K562 (cell line): ENCODE measurements around the gene HEATR9. TPM values are rescaled to one million over a fixed set of nuclear protein-coding genes. Genes with fewer than 3 reads are reported as not detected.

Experiments
- BRD9 ChIP-seq: fragments of 450-650 bp; IDR thresholded peaks from 2 replicates; pipeline ENCODE4 v1.6.1; 2018; ENCODE audit warnings: low read depth; ENCODE audit not compliant: partially characterized antibody
- HNRNPK ChIP-seq: fragments of 200-400 bp; formaldehyde crosslinking; IDR thresholded peaks from one replicate; pipeline ENCODE4 v1.6.1; 2018; ENCODE audit warnings: mild to moderate bottlenecking, low read depth, low read length; ENCODE audit not compliant: poor library complexity, severe bottlenecking
- KLF16 ChIP-seq: IDR thresholded peaks from 2 replicates; pipeline ENCODE4 v1.6.1; 2016; ENCODE audit warnings: antibody characterized with exemption
- MAFG ChIP-seq: fragments of 450-650 bp; conservative IDR thresholded peaks from 2 replicates; pipeline ENCODE4 v1.6.1; 2016; ENCODE audit warnings: missing genetic modification characterization, missing compliant biosample characterization
- SAP30 ChIP-seq: fragments of 200-600 bp; sonication (generic); IDR thresholded peaks from 2 replicates; pipeline ENCODE4 v1.6.1; 2012; ENCODE audit warnings: borderline replicate concordance, low read depth, mild to moderate bottlenecking, moderate library complexity, low read length, control low read depth, inconsistent platforms; ENCODE audit not compliant: insufficient read depth, poor library complexity, severe bottlenecking
- THRA ChIP-seq: fragments of 450-650 bp; IDR thresholded peaks from 2 replicates; pipeline ENCODE4 v1.6.1; 2017; ENCODE audit warnings: mild to moderate bottlenecking, moderate library complexity
- YBX1 ChIP-seq: fragments of 450-650 bp; IDR thresholded peaks from 2 replicates; pipeline ENCODE4 v1.7.1; 2016; ENCODE audit warnings: mild to moderate bottlenecking
- ZNF134 ChIP-seq: fragments of 250-450 bp; sonication (Bioruptor Pico); conservative IDR thresholded peaks from 2 replicates; pipeline ENCODE4 v1.4.0; 2020
- ZNF280B ChIP-seq: fragments of 250-450 bp; sonication (Bioruptor Pico); IDR thresholded peaks from 2 replicates; pipeline ENCODE4 v1.5.1; 2021; ENCODE audit warnings: mild to moderate bottlenecking
- polyA plus RNA-seq, 8 experiments: library from polyadenylated mRNA; depleted of rRNA in 4 of 8; stranded (reverse) in 5 of 8; unstranded in 3 of 8; fragments of >200 nt; fragmentation: Nextera tagmentation in 2 of 8; fragmentation: Illumina TruSeq in 1 of 8; extraction: Ambion mirVana in 2 of 8; extraction: Trizol in 1 of 8; gene quantifications; 2 replicates each; pipeline versions ENCODE4 v1.2.1 to v1.2.3, GENCODE V29; 2011 to 2014; ENCODE audit warnings: inconsistent platforms in 1 of 8, missing spikeins in 1 of 8
- total RNA-seq, 7 experiments: library from RNA; depleted of rRNA in 6 of 7; stranded (reverse); fragments of >200 nt in 6 of 7; fragmentation: Illumina TruSeq in 2 of 7; extraction: Trizol in 2 of 7; gene quantifications; 2 replicates each; pipeline versions ENCODE4 v1.2.1 to v1.2.3, GENCODE V29; 2011 to 2021; ENCODE audit warnings: low replicate concordance in 1 of 7
- TF ChIP-seq, protein P1 (sequence below): IDR thresholded peaks from 3 replicates; pipeline ENCODE4 v1.6.1; 2011; ENCODE audit warnings: borderline replicate concordance, mild to moderate bottlenecking; ENCODE audit not compliant: insufficient read length, insufficient read depth
- TF ChIP-seq, protein P2 (sequence below): fragments of 250-450 bp; sonication (Bioruptor Pico); IDR thresholded peaks from 2 replicates; pipeline ENCODE4 v1.4.0; 2020
- TF ChIP-seq, protein P3 (sequence below): fragments of 250-450 bp; sonication (Bioruptor Pico); IDR thresholded peaks from 2 replicates; pipeline ENCODE4 v1.4.0; 2020; ENCODE audit warnings: mild to moderate bottlenecking, moderate library complexity

Gene HEATR9
- total and polyA plus RNA-seq, 9 of the 15 experiments (the other 6 are each of a cell fraction or from before 2014, with no cell fraction given): not detected

DNA sequence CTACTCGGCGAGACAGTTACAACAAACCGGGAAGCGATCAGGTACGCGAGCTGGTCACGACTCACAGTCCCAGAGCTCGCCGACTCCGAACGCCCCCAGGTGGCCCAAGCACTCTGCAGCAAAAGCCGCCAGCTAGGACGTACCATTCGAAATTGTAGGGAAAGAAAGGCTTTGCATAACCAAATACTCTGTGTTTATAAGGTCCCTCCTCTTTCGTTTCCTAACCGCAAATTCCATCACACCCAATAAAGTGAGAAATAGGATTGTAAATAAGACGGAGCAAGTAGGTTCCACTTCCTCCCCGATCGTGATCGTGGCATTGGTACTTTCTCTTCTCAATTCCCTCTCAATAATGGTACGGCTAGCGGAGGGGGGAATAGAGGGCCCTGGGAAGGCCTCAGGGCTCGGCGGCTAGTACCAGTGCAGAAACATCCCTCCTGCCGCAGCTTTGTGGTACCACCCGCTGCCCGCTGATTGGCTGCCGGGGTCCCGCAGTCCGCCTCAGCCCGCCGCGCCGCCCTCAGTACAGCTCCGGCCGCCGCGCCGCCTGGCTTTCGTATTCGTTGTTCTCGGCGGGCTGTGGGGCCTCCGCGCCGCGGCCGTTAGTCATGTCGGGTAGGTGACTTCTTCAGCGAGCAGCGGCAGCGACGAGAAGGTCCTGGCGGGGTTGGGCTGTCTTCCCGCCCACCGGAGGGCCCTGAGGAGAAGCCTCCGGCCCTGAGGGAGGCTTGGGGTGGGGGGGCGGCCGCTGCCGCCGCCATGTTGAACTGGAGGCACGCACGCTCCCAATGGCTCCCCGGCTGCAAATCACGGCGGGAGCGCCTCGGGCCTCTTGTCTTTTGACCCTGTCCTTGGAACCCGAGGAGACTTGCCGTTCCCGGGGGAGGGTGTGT lies 59.5 kb downstream of the HEATR9 start, which contains the start of gene TAF15 (continued):
- TF ChIP-seq, protein P1, sequence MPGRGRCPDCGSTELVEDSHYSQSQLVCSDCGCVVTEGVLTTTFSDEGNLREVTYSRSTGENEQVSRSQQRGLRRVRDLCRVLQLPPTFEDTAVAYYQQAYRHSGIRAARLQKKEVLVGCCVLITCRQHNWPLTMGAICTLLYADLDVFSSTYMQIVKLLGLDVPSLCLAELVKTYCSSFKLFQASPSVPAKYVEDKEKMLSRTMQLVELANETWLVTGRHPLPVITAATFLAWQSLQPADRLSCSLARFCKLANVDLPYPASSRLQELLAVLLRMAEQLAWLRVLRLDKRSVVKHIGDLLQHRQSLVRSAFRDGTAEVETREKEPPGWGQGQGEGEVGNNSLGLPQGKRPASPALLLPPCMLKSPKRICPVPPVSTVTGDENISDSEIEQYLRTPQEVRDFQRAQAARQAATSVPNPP: no peak
- no peak for TF ChIP-seq ZNF134
- TF ChIP-seq BRD9: peak; percentile 24
- no peak for TF ChIP-seq ZNF280B (CRISPR knock-in tag)
- TF ChIP-seq MAFG (tag): no peak
- TF ChIP-seq YBX1: no peak
- TF ChIP-seq, protein P2, sequence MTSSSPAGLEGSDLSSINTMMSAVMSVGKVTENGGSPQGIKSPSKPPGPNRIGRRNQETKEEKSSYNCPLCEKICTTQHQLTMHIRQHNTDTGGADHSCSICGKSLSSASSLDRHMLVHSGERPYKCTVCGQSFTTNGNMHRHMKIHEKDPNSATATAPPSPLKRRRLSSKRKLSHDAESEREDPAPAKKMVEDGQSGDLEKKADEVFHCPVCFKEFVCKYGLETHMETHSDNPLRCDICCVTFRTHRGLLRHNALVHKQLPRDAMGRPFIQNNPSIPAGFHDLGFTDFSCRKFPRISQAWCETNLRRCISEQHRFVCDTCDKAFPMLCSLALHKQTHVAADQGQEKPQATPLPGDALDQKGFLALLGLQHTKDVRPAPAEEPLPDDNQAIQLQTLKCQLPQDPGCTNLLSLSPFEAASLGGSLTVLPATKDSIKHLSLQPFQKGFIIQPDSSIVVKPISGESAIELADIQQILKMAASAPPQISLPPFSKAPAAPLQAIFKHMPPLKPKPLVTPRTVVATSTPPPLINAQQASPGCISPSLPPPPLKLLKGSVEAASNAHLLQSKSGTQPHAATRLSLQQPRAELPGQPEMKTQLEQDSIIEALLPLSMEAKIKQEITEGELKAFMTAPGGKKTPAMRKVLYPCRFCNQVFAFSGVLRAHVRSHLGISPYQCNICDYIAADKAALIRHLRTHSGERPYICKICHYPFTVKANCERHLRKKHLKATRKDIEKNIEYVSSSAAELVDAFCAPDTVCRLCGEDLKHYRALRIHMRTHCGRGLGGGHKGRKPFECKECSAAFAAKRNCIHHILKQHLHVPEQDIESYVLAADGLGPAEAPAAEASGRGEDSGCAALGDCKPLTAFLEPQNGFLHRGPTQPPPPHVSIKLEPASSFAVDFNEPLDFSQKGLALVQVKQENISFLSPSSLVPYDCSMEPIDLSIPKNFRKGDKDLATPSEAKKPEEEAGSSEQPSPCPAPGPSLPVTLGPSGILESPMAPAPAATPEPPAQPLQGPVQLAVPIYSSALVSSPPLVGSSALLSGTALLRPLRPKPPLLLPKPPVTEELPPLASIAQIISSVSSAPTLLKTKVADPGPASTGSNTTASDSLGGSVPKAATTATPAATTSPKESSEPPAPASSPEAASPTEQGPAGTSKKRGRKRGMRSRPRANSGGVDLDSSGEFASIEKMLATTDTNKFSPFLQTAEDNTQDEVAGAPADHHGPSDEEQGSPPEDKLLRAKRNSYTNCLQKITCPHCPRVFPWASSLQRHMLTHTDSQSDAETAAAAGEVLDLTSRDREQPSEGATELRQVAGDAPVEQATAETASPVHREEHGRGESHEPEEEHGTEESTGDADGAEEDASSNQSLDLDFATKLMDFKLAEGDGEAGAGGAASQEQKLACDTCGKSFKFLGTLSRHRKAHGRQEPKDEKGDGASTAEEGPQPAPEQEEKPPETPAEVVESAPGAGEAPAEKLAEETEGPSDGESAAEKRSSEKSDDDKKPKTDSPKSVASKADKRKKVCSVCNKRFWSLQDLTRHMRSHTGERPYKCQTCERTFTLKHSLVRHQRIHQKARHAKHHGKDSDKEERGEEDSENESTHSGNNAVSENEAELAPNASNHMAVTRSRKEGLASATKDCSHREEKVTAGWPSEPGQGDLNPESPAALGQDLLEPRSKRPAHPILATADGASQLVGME (CRISPR knock-in tag): 0 out of 2 replicates have a peak, but pooled peaks have one; percentile 16
- peak; percentile 28 for TF ChIP-seq SAP30
- no peak for TF ChIP-seq HNRNPK
- peak; percentile 28; the same call in 1 of the 2 replicates for TF ChIP-seq KLF16
- TF ChIP-seq, protein P3, sequence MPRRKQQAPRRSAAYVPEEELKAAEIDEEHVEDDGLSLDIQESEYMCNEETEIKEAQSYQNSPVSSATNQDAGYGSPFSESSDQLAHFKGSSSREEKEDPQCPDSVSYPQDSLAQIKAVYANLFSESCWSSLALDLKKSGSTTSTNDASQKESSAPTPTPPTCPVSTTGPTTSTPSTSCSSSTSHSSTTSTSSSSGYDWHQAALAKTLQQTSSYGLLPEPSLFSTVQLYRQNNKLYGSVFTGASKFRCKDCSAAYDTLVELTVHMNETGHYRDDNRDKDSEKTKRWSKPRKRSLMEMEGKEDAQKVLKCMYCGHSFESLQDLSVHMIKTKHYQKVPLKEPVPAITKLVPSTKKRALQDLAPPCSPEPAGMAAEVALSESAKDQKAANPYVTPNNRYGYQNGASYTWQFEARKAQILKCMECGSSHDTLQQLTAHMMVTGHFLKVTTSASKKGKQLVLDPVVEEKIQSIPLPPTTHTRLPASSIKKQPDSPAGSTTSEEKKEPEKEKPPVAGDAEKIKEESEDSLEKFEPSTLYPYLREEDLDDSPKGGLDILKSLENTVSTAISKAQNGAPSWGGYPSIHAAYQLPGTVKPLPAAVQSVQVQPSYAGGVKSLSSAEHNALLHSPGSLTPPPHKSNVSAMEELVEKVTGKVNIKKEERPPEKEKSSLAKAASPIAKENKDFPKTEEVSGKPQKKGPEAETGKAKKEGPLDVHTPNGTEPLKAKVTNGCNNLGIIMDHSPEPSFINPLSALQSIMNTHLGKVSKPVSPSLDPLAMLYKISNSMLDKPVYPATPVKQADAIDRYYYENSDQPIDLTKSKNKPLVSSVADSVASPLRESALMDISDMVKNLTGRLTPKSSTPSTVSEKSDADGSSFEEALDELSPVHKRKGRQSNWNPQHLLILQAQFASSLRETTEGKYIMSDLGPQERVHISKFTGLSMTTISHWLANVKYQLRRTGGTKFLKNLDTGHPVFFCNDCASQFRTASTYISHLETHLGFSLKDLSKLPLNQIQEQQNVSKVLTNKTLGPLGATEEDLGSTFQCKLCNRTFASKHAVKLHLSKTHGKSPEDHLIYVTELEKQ (CRISPR knock-in tag): no peak
- TF ChIP-seq THRA: no peak
